ENCODE measurements around the gene FRY.

DNA sequence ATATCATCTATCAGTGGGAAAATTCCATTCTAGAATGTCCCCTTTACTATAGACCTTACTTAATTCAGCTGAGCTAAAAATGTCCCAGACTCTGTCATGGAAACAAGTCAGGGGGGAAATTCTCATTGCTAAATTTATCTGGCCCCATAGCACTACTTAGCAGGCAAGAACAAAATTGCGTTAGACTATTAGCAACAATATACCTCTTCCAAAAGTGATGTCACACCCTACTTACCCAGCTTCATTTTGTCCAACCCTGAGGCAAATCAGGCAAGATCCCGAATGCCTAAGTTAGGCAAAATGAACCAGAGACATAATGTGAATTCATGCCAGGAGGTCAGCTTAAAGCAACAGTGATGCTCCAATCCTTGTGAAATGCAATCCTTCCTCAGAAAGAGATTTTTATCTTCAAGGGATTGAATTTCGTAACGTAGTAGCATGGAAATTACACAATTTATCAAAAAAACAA, 93.7 kb downstream of the FRY start:
- TF ChIP-seq RAD21 (IDR thresholded peaks at IDR 0.05; ENCODE audit: low read depth) = no peak
- TF ChIP-seq, protein P1, sequence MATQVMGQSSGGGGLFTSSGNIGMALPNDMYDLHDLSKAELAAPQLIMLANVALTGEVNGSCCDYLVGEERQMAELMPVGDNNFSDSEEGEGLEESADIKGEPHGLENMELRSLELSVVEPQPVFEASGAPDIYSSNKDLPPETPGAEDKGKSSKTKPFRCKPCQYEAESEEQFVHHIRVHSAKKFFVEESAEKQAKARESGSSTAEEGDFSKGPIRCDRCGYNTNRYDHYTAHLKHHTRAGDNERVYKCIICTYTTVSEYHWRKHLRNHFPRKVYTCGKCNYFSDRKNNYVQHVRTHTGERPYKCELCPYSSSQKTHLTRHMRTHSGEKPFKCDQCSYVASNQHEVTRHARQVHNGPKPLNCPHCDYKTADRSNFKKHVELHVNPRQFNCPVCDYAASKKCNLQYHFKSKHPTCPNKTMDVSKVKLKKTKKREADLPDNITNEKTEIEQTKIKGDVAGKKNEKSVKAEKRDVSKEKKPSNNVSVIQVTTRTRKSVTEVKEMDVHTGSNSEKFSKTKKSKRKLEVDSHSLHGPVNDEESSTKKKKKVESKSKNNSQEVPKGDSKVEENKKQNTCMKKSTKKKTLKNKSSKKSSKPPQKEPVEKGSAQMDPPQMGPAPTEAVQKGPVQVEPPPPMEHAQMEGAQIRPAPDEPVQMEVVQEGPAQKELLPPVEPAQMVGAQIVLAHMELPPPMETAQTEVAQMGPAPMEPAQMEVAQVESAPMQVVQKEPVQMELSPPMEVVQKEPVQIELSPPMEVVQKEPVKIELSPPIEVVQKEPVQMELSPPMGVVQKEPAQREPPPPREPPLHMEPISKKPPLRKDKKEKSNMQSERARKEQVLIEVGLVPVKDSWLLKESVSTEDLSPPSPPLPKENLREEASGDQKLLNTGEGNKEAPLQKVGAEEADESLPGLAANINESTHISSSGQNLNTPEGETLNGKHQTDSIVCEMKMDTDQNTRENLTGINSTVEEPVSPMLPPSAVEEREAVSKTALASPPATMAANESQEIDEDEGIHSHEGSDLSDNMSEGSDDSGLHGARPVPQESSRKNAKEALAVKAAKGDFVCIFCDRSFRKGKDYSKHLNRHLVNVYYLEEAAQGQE (IDR thresholded peaks at IDR 0.05; ENCODE audit: low read depth) = no peak
- no peak for TF ChIP-seq ZBTB7A (IDR thresholded peaks at IDR 0.05; ENCODE audit: low read depth)
- no peak for TF ChIP-seq EGR1 (IDR thresholded peaks at IDR 0.05)
- no peak for TF ChIP-seq EP300 (IDR thresholded peaks at IDR 0.05; ENCODE audit: borderline replicate concordance)
- TF ChIP-seq TAF1 (IDR thresholded peaks at IDR 0.05; ENCODE audit: low read depth) = no peak
- TF ChIP-seq, protein P2, sequence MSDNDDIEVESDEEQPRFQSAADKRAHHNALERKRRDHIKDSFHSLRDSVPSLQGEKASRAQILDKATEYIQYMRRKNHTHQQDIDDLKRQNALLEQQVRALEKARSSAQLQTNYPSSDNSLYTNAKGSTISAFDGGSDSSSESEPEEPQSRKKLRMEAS (IDR thresholded peaks at IDR 0.05) = no peak
- TF ChIP-seq CEBPB (IDR thresholded peaks at IDR 0.05) = no peak
- TF ChIP-seq TEAD4 (IDR thresholded peaks at IDR 0.05) = no peak
- TF ChIP-seq YY1 (IDR thresholded peaks at IDR 0.05; ENCODE audit: low read depth) = no peak
- no peak for TF ChIP-seq CREB1 (IDR thresholded peaks at IDR 0.05; ENCODE audit: low read depth)
- no peak for TF ChIP-seq FOXM1 (IDR thresholded peaks at IDR 0.05; ENCODE audit: borderline replicate concordance, low read depth)
